HL-60 (cell line): ENCODE measurements around the gene TAGAP.

ENCODE experiments used
- GABPA ChIP-seq: IDR thresholded peaks from 2 replicates; pipeline ENCODE4 v1.6.1; 2012; ENCODE audit warnings: low read depth
- POLR2AphosphoS5 ChIP-seq: IDR thresholded peaks from 2 replicates; pipeline ENCODE4 v1.6.1; 2012; ENCODE audit warnings: low read depth
- TF ChIP-seq, protein P1 (sequence below): IDR thresholded peaks from one replicate; pipeline ENCODE4 v1.5.1; 2011; ENCODE audit warnings: low read length, control low read depth, inconsistent platforms; ENCODE audit not compliant: insufficient read depth
- TF ChIP-seq, protein P2 (sequence below): IDR thresholded peaks from 2 replicates; pipeline ENCODE4 v1.6.1; 2012; ENCODE audit warnings: low read depth; ENCODE audit not compliant: insufficient replicate concordance

DNA sequence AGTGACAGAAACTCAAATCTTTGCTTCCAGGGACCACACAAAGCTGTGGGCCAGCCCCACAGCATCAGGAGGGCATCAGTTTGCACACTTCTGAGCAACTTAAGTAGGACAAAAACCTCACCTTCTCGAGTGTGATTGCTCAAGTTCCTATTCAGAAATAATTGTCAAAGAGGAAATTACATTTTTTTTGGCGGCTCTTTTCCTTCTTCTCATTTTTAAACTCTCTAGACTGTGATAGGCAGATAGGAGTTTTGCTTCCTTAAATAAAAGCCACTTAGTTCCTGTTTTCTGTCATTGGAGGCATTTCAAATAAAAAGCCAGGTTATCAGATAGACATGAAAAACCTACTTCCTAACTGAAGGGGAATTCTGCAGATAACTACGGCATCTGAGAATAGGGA, 11.2 kb upstream of the TAGAP start:
- TF ChIP-seq GABPA = no peak
- TF ChIP-seq, protein P1, sequence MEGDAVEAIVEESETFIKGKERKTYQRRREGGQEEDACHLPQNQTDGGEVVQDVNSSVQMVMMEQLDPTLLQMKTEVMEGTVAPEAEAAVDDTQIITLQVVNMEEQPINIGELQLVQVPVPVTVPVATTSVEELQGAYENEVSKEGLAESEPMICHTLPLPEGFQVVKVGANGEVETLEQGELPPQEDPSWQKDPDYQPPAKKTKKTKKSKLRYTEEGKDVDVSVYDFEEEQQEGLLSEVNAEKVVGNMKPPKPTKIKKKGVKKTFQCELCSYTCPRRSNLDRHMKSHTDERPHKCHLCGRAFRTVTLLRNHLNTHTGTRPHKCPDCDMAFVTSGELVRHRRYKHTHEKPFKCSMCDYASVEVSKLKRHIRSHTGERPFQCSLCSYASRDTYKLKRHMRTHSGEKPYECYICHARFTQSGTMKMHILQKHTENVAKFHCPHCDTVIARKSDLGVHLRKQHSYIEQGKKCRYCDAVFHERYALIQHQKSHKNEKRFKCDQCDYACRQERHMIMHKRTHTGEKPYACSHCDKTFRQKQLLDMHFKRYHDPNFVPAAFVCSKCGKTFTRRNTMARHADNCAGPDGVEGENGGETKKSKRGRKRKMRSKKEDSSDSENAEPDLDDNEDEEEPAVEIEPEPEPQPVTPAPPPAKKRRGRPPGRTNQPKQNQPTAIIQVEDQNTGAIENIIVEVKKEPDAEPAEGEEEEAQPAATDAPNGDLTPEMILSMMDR = no peak
- no peak for TF ChIP-seq POLR2AphosphoS5
- TF ChIP-seq, protein P2, sequence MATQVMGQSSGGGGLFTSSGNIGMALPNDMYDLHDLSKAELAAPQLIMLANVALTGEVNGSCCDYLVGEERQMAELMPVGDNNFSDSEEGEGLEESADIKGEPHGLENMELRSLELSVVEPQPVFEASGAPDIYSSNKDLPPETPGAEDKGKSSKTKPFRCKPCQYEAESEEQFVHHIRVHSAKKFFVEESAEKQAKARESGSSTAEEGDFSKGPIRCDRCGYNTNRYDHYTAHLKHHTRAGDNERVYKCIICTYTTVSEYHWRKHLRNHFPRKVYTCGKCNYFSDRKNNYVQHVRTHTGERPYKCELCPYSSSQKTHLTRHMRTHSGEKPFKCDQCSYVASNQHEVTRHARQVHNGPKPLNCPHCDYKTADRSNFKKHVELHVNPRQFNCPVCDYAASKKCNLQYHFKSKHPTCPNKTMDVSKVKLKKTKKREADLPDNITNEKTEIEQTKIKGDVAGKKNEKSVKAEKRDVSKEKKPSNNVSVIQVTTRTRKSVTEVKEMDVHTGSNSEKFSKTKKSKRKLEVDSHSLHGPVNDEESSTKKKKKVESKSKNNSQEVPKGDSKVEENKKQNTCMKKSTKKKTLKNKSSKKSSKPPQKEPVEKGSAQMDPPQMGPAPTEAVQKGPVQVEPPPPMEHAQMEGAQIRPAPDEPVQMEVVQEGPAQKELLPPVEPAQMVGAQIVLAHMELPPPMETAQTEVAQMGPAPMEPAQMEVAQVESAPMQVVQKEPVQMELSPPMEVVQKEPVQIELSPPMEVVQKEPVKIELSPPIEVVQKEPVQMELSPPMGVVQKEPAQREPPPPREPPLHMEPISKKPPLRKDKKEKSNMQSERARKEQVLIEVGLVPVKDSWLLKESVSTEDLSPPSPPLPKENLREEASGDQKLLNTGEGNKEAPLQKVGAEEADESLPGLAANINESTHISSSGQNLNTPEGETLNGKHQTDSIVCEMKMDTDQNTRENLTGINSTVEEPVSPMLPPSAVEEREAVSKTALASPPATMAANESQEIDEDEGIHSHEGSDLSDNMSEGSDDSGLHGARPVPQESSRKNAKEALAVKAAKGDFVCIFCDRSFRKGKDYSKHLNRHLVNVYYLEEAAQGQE = no peak
